Neural cell (in vitro differentiated cells): ENCODE data around the gene CELA3A. TPM values are rescaled to one million over a fixed set of nuclear protein-coding genes. Genes with fewer than 3 reads are reported as not detected.
"Not testable (repeated sequence)": the region's sequence is repeated elsewhere in the genome, so short reads cannot be mapped to it uniquely, and the experiment has no call there.

Source experiments
- H2AFZ ChIP-seq: fragments of 200-600, 300-800 bp; sonication (generic), shearing (Covaris generic); 2 replicates; pipeline ENCODE4 v1.6.0; 2014; ENCODE audit warnings: low read depth, mild to moderate bottlenecking, antibody characterized with exemption, low read length, moderate library complexity
- H3F3A ChIP-seq: fragments of 200-600 bp; shearing (Covaris generic); 2 replicates; pipeline ENCODE4 v1.6.1; 2016; ENCODE audit warnings: mild to moderate bottlenecking, moderate library complexity, mixed read lengths, antibody characterized with exemption, low read length; ENCODE audit not compliant: insufficient read depth, poor library complexity, severe bottlenecking
- H3K27ac ChIP-seq: fragments of 200-600, 300-800 bp; sonication (generic), shearing (Covaris generic); 2 replicates; pipeline ENCODE4 v1.5.1; 2014; ENCODE audit warnings: mild to moderate bottlenecking, low read length, moderate library complexity
- H3K27me3 ChIP-seq: fragments of 300-800, 200-600 bp; sonication (generic), shearing (Covaris generic); 2 replicates; pipeline ENCODE4 v1.6.0; 2014; ENCODE audit warnings: mild to moderate bottlenecking, low read depth, low read length, moderate library complexity; ENCODE audit not compliant: insufficient read depth
- H3K36me3 ChIP-seq: fragments of 300-800, 200-600 bp; sonication (generic), shearing (Covaris generic); 2 replicates; pipeline ENCODE4 v1.5.1; 2014; ENCODE audit warnings: mild to moderate bottlenecking, antibody characterized with exemption, low read length, moderate library complexity; ENCODE audit not compliant: insufficient read depth
- H3K4me2 ChIP-seq: fragments of 300-800, 200-600 bp; sonication (generic), shearing (Covaris generic); 2 replicates; pipeline ENCODE4 v1.6.0; 2014; ENCODE audit warnings: mild to moderate bottlenecking, low read length
- H3K4me3 ChIP-seq: fragments of 300-800, 200-600 bp; sonication (generic), shearing (Covaris generic); 2 replicates; pipeline ENCODE4 v1.5.1; 2014; ENCODE audit warnings: mild to moderate bottlenecking, low read length, moderate library complexity
- H3K79me2 ChIP-seq: fragments of 200-600 bp; shearing (Covaris generic); replicated peaks from 2 replicates; pipeline ENCODE4 v1.6.0; 2014; ENCODE audit warnings: mild to moderate bottlenecking, low read length, moderate library complexity; ENCODE audit not compliant: insufficient read depth
- H3K9ac ChIP-seq: fragments of 300-800, 200-600 bp; sonication (generic), shearing (Covaris generic); 2 replicates; pipeline ENCODE4 v1.6.1; 2016; ENCODE audit warnings: mild to moderate bottlenecking, low read length, mixed read lengths
- H3K9me2 ChIP-seq: fragments of 200-600 bp; shearing (Covaris generic); 2 replicates; pipeline ENCODE4 v1.6.1; 2016; ENCODE audit warnings: mild to moderate bottlenecking, low read length, mixed read lengths; ENCODE audit not compliant: insufficient read depth
- H3K9me3 ChIP-seq: fragments of 200-600, 300-800 bp; sonication (generic), shearing (Covaris generic); 2 replicates; pipeline ENCODE4 v1.6.1; 2016; ENCODE audit warnings: mild to moderate bottlenecking, mixed run types, low read length, moderate library complexity, mixed read lengths
- H4K20me1 ChIP-seq: fragments of 200-600 bp; shearing (Covaris generic); 2 replicates; pipeline ENCODE4 v1.6.1; 2016; ENCODE audit warnings: mild to moderate bottlenecking, mixed run types; ENCODE audit not compliant: insufficient read depth
- EP300 ChIP-seq: fragments of 450-650 bp; conservative IDR thresholded peaks from 2 replicates; pipeline ENCODE4 v1.6.1; 2014; ENCODE audit warnings: antibody characterized with exemption, mild to moderate bottlenecking, moderate library complexity; ENCODE audit not compliant: poor library complexity, severe bottlenecking
- EZH2 ChIP-seq: fragments of 200-600, 300-800 bp; shearing (Covaris generic), sonication (generic); IDR thresholded peaks from 2 replicates; pipeline ENCODE4 v1.6.1; 2014; ENCODE audit warnings: antibody characterized with exemption, low read length, borderline replicate concordance, mild to moderate bottlenecking; ENCODE audit not compliant: insufficient read depth, poor library complexity, severe bottlenecking
- POLR2AphosphoS5 ChIP-seq: IDR thresholded peaks from 2 replicates; pipeline ENCODE4 v1.6.1; 2012
- RAD21 ChIP-seq: fragments of 450-650 bp; conservative IDR thresholded peaks from 2 replicates; pipeline ENCODE4 v1.6.1; 2014; ENCODE audit warnings: antibody characterized with exemption, mild to moderate bottlenecking, moderate library complexity
- REST ChIP-seq: IDR thresholded peaks from 2 replicates; pipeline ENCODE4 v1.6.1; 2012; ENCODE audit warnings: borderline replicate concordance
- SMC3 ChIP-seq: fragments of 450-650 bp; conservative IDR thresholded peaks from 2 replicates; pipeline ENCODE4 v1.6.1; 2014; ENCODE audit warnings: antibody characterized with exemption, mild to moderate bottlenecking, moderate library complexity; ENCODE audit not compliant: poor library complexity
- TAF1 ChIP-seq: IDR thresholded peaks from 2 replicates; pipeline ENCODE4 v1.6.1; 2012; ENCODE audit warnings: low read depth
- polyA plus RNA-seq: library from polyadenylated mRNA; depleted of rRNA; stranded (reverse); fragments of >200 nt; gene quantifications from 2 replicates; pipeline ENCODE4 v1.2.3, GENCODE V29; 2014

Gene CELA3A
- polyA plus RNA-seq, 1 donor from 2014 or later, result not detected

- not testable (repeated sequence) for H4K20me1 ChIP-seq, H3K27me3 ChIP-seq, H3K79me2 ChIP-seq, H3F3A ChIP-seq, H3K4me2 ChIP-seq, H3K4me3 ChIP-seq, H3K36me3 ChIP-seq, H3K9me2 ChIP-seq, H2AFZ ChIP-seq, H3K9me3 ChIP-seq, H3K27ac ChIP-seq, H3K9ac ChIP-seq
These were observed 8.1 kb downstream of the CELA3A start for GRCh38 chr1:22009566-22009965.

GRCh38 chr1:22012752-22013151, 11.3 kb downstream of the CELA3A start:
- H3K9me3 ChIP-seq, H2AFZ ChIP-seq, H3F3A ChIP-seq, H4K20me1 ChIP-seq, H3K27me3 ChIP-seq, H3K9me2 ChIP-seq, H3K4me3 ChIP-seq, H3K9ac ChIP-seq, H3K36me3 ChIP-seq, H3K79me2 ChIP-seq, H3K4me2 ChIP-seq, H3K27ac ChIP-seq: not testable (repeated sequence)

GRCh38 chr1:22014575-22015206, 13.2 kb downstream of the CELA3A start:
- H3K79me2 ChIP-seq, H3K36me3 ChIP-seq, H3K27me3 ChIP-seq, H3K4me2 ChIP-seq, H2AFZ ChIP-seq, H3K9ac ChIP-seq, H3K27ac ChIP-seq, H3K9me2 ChIP-seq, H4K20me1 ChIP-seq, H3F3A ChIP-seq, H3K9me3 ChIP-seq, H3K4me3 ChIP-seq: not testable (repeated sequence)

GRCh38 chr1:22018583-22019559, 17.4 kb downstream of the CELA3A start:
- TF ChIP-seq REST (no peak), EP300 (no peak), TAF1 (no peak), SMC3 (no peak), RAD21 (no peak), POLR2AphosphoS5 (no peak), EZH2 (no peak)
- Histone ChIP-seq H3K27me3 (no peaks in the 10 kb centered on the region), H3K4me3 (no peak overlapping the region), H3K9me2 (no peaks in the 10 kb centered on the region), H3F3A (no peaks in the 10 kb centered on the region), H3K9me3 (no peaks in the 10 kb centered on the region), H2AFZ (no peak overlapping the region), H3K27ac (no peak overlapping the region), H3K4me2 (no peak overlapping the region), H3K79me2 (no peaks in the 10 kb centered on the region), H3K9ac (no peak overlapping the region), H3K36me3 (no peaks in the 10 kb centered on the region), H4K20me1 (no peaks in the 10 kb centered on the region)
